Esophagus (tissue), 2 donors: ENCODE results near the gene USP49. TPM values are rescaled to one million over a fixed set of nuclear protein-coding genes. Genes with fewer than 3 reads are reported as not detected.

Experiments used
- H3K27ac ChIP-seq, 2 donors: one replicate each; pipeline ENCODE4 v1.5.1; 2013; ENCODE audit warnings: low read depth in 2 of 2, mild to moderate bottlenecking in 2 of 2, inconsistent platforms in 1 of 2, low read length in 1 of 2, moderate library complexity in 1 of 2
- H3K27me3 ChIP-seq, 2 donors: one replicate each; pipeline ENCODE4 v1.6.1; 2013; ENCODE audit warnings: low read length in 2 of 2, control low read depth in 1 of 2, mild to moderate bottlenecking in 1 of 2; ENCODE audit not compliant: insufficient read depth in 2 of 2, control insufficient read depth in 1 of 2
- H3K36me3 ChIP-seq, 2 donors: one replicate each; pipeline ENCODE4 v1.6.1; 2013; ENCODE audit warnings: low read length in 1 of 2; ENCODE audit not compliant: control insufficient read depth in 2 of 2, insufficient read depth in 2 of 2
- H3K4me1 ChIP-seq, 2 donors: one replicate each; pipeline ENCODE4 v1.6.1; 2013; ENCODE audit warnings: low read length in 1 of 2; ENCODE audit not compliant: control insufficient read depth in 2 of 2, insufficient read depth in 2 of 2
- H3K4me3 ChIP-seq, 2 donors: one replicate each; pipeline ENCODE4 v1.5.1; 2013; ENCODE audit warnings: low read length in 2 of 2, mild to moderate bottlenecking in 2 of 2, low read depth in 1 of 2, moderate library complexity in 1 of 2
- H3K9me3 ChIP-seq, 2 donors: one replicate each; pipeline ENCODE4 v1.6.1; 2013; ENCODE audit warnings: mild to moderate bottlenecking in 2 of 2, low read depth in 1 of 2, low read length in 1 of 2, moderate library complexity in 1 of 2; ENCODE audit not compliant: control insufficient read depth in 2 of 2, insufficient read depth in 1 of 2
- WGBS, 2 donors: extraction: QIAGEN DNeasy Blood & Tissue Kit; methylation state at CpG; one replicate each; pipeline ENCODE4 v1.1.7; 2013; 5-methylcytosine and 5-hydroxymethylcytosine counted together
- polyA plus RNA-seq, 2 donors: library from polyadenylated mRNA; stranded (reverse); fragments of 200-250 nt; gene quantifications; one replicate each; pipeline ENCODE4 v1.2.3, GENCODE V29; 2013
- donor health status: healthy with polysubstance abuse.
- donor health status: Bipolar disorder and iron deficiency.

USP49 gene
- polyA plus RNA-seq, 2 donors: 0.69 to 1.0 TPM

DNA sequence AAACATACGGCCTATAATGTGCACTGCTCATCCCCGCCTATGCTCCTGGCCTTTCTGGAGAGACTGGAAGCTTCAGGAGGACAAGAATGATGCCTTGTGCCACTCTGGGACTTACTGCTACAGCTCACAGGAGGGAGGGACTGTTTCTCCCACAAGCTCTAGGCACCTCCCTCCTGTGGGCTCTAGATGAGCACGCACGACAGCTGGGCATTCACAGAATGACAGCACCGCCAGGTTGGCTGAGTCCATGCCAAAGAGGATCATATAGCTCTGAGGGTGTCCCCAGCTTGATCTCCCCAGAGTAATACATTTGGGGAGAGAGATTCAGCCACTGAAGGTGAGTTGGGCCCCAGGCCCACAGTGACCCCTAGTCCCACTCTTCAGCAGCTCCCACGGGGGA lies 137.9 kb downstream of the USP49 start:
- WGBS, 2 donors: 86 to 88% methylated on average over 6 of the region's 6 CpGs
- H3K4me3 ChIP-seq: no peak overlapping the region
- H3K4me1 ChIP-seq: no peaks in the 10 kb centered on the region
- no peaks in the 10 kb centered on the region for H3K9me3 ChIP-seq
- H3K36me3 ChIP-seq: no peaks in the 10 kb centered on the region
- no peaks in the 10 kb centered on the region for H3K27me3 ChIP-seq
- no peak overlapping the region for H3K27ac ChIP-seq

DNA sequence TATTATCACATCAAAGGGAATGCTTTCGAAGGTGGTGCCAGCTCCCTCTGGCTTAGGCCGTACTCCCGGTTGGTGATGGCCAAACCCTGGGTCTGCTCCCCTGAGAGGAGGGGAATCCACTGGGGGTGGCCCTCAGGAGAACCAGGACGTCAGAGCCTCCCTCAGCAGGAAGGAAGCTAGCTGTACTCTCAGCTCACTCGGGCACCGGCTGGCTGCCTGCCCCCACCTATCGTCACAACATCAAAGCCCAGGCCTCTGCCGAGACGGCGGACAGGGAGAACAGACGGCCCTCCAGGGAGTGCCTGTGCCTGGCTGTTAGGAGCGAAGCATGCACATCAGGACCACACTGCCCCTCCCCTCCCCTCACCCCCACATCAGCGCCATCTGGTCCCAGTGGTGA lies 138.8 kb downstream of the USP49 start:
- no peak overlapping the region for H3K4me3 ChIP-seq
- H3K9me3 ChIP-seq: no peaks in the 10 kb centered on the region
- no peak overlapping the region for H3K27ac ChIP-seq
- no peaks in the 10 kb centered on the region for H3K27me3 ChIP-seq
- 66 to 70% methylated on average over 13 of the region's 13 CpGs for WGBS, 2 donors
- H3K4me1 ChIP-seq: no peaks in the 10 kb centered on the region
- H3K36me3 ChIP-seq: no peaks in the 10 kb centered on the region

DNA sequence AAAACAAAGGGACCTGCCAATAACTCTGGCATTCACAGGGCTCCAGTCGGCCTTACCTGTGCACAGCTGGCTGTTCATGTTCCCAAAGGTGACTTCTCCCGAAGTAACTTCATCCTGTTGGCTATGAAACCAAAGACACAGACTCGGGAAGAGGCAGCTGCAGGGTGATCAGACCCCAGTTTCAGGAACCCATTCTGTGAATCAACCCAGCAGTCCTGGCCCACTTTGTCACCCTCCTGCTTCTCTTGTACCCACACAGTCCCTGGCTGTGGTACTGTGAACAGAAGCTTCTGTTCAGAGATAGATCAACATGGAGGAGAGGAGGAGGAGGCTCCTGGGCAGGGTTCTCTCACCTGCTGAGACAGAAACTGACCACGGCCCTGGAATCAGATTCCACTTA lies 139.3 kb downstream of the USP49 start:
- H3K27me3 ChIP-seq: no peaks in the 10 kb centered on the region
- H3K4me1 ChIP-seq: no peaks in the 10 kb centered on the region
- WGBS, 2 donors: 66 to 75% methylated on average over 4 of the region's 4 CpGs

DNA sequence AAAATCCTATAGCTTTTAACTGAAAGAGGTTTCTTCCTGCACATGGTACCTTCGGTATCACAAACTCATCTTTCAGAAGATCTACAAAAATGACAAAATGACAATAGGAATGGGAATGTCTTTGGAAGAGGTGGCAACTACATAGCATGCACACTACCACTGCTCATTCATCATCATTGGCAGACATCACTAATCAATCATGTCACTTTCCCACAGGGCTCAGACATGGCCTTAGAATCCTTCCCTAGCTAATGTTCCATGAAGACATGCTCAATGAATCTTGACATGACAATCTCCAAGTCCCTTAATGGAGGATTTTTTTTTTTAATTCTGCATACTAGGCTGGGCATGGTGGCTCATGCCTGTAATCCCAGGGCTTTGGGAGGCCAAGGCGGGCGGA lies 144.8 kb downstream of the USP49 start:
- no peaks in the 10 kb centered on the region for H3K36me3 ChIP-seq
- H3K4me1 ChIP-seq: no peaks in the 10 kb centered on the region
- 95 to 97% methylated on average over 3 of the region's 3 CpGs for WGBS, 2 donors
- H3K27me3 ChIP-seq: no peaks in the 10 kb centered on the region
- H3K4me3 ChIP-seq: no peak overlapping the region
- H3K9me3 ChIP-seq: no peaks in the 10 kb centered on the region
- no peak overlapping the region for H3K27ac ChIP-seq

More for the DNA sequence above, 139.3 kb downstream of the USP49 start:
- no peaks in the 10 kb centered on the region for H3K36me3 ChIP-seq
- no peaks in the 10 kb centered on the region for H3K9me3 ChIP-seq
- no peak overlapping the region for H3K4me3 ChIP-seq
- no peak overlapping the region for H3K27ac ChIP-seq

DNA sequence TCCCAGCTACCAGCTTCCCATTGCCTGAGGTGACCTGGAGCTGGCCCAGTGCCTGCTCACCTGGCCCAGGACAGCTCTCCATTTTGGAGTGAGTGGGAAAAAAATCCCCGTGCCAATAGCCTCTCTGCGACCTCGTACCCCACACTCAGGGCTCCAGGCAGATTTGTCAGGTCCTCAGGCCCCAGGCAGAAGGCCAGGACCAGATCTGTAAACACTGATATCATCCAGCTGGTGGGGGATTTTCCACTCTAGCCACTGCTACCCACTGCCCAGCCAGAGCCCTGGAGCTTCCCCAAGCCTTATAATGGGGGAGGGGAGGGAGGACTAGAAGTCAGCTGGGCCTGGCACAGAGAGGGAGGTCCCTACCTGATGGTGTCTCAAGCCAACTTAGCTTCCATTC lies 146.6 kb downstream of the USP49 start:
- no peaks in the 10 kb centered on the region for H3K27me3 ChIP-seq
- 49 to 68% methylated on average over 3 of the region's 3 CpGs for WGBS, 2 donors
- no peak overlapping the region for H3K27ac ChIP-seq
- H3K4me3 ChIP-seq: no peak overlapping the region
- no peaks in the 10 kb centered on the region for H3K4me1 ChIP-seq
- H3K9me3 ChIP-seq: no peaks in the 10 kb centered on the region
- H3K36me3 ChIP-seq: no peaks in the 10 kb centered on the region

DNA sequence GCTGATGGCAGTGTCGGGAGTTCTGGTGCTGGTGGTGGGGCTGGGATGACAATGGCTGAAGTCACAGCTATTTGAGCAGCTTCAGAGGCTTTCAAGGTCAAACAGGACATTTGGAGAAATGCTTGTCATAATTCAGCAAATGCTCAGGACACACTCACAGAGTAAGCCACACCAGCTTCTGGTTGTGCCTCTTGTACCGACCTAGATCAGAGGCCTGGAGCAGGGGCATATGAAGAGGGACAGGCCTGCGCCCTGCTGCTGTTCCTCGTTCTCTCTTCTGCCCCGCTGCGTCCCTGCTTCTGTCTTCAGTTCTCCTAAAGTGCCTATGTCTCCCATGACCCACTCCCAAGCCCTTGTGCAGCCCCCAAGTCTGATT lies 147.1 kb downstream of the USP49 start:
- Histone ChIP-seq H3K27me3 (no peaks in the 10 kb centered on the region), H3K4me3 (no peak overlapping the region), H3K27ac (no peak overlapping the region), H3K9me3 (no peaks in the 10 kb centered on the region), H3K36me3 (no peaks in the 10 kb centered on the region), H3K4me1 (no peaks in the 10 kb centered on the region)
- 91 to 96% methylated on average over 6 of the region's 6 CpGs for WGBS, 2 donors

DNA sequence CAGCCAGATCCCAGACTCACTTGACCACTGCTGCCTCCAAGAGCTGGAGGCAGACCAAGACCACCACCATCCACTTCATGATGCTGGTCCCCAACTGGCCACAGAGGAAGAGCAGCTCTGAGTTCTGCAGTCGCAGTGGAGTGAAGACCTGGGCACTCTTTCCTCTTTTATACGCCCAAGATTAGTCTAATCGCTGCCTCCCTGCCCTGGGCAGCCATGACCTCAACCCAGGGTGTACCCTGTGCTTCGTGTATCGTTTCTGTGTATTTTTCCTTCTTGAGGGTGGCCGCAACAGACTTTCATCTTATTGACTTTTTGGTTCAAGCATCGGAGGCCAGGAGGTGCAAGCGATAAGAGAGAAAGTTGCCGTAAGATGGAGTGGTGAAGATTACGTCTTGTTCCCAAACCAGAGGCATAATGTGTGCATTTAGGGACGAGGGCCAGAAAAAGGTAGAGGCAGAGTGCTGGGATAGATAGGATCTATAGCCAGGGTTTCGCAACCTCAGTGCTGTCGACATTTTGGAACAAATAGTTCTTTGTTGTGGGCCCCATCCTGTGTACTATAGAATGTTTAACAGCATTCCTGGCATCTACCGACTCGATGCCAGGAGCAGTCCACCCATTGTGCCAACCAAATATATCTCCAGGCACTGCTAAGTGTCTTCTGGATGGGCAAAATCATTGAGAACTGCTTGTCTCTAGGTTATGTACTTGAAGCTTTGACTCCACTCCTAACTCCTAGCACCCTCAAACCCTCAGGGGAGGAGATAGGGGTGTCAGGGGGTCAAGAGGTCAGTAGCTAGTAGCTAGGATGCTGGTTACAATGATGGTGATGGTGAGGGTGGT lies 147.7 kb downstream of the USP49 start, which contains the start of gene PGC:
Gene PGC, minus strand, starts transcription at position 142 of the 846 bp plus-strand sequence. Its CDS starts 63 bp downstream, at position 79.
- Histone ChIP-seq H3K4me1 (no peaks in the 10 kb centered on the region), H3K27ac (no peak within 1 kb of the TSS), H3K36me3 (no peaks in the 10 kb centered on the region), H3K4me3 (no peak within 1 kb of the TSS), H3K9me3 (no peaks in the 10 kb centered on the region), H3K27me3 (no peaks in the 10 kb centered on the region)
- WGBS, 2 donors: 77 to 83% methylated on average over 15 of the region's 15 CpGs

DNA sequence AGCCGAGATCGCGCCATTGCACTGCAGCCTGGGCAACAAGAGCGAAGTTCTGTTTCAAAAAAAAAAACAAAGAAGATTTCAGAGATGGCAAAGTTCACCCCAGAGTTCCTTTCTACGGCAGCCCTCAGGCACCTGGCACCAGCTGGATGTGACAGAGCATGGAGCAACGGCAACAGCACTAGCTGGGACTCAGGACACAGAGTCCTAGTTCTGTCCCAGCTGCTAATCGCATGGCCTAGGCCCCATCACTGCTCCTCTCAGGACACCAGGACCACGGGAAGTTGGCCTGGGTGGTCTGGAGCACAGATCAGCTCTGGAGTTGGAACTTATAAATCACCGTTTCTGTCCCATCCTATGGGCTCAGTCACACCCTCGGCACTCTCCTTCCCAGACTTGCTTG lies 149.1 kb downstream of the USP49 start:
- Histone ChIP-seq H3K4me3 (no peak overlapping the region), H3K27ac (no peak overlapping the region), H3K4me1 (no peaks in the 10 kb centered on the region), H3K36me3 (no peaks in the 10 kb centered on the region), H3K27me3 (no peaks in the 10 kb centered on the region), H3K9me3 (no peaks in the 10 kb centered on the region)
- 80 to 89% methylated on average over 10 of the region's 10 CpGs for WGBS, 2 donors

DNA sequence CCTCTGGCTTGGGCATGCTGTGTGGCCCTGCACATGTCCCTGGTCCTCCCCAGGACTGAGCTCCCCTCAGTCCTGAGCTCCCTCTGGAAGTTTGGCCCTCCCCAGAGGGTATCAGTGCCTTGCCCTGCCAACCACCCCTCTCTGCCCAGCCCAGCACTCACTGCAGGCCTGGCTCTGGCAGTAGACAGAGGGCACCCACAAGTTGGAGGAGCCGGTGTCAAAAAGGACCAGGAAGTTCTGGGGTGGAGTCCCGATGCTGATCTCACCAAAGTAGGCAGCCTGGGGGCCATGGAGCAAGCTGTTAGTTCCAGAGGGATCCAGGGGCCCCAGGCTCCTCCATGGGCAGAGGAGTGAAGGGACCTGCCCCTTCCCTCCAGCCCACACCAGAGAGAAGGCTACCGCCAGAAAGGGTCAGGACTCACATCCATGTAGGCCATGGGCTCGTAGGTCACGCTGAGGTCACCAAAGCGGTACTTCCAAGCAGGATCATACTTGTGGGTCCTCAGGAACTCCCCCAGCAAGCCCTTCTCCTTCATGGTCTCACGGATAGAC lies 150.9 kb downstream of the USP49 start:
- H3K4me1 ChIP-seq: no peaks in the 10 kb centered on the region
- no peaks in the 10 kb centered on the region for H3K36me3 ChIP-seq
- H3K27me3 ChIP-seq: no peaks in the 10 kb centered on the region
- no peak overlapping the region for H3K4me3 ChIP-seq
- 88 to 89% methylated on average over 7 of the region's 7 CpGs for WGBS, 2 donors
- H3K9me3 ChIP-seq: no peaks in the 10 kb centered on the region
- H3K27ac ChIP-seq: no peak overlapping the region
